PC-3 (cell line): Measurements from ENCODE around the gene ZCCHC14.

Experiments
- CTCF ChIP-seq: fragments of 300-600 bp; sonication (generic); conservative IDR thresholded peaks from 2 replicates; pipeline ENCODE4 v1.5.1; 2017; ENCODE audit warnings: antibody characterized with exemption, low read depth, mild to moderate bottlenecking, low read length
- EZH2 ChIP-seq: fragments of 300-600 bp; sonication (generic); IDR thresholded peaks from one replicate; pipeline ENCODE4 v1.6.1; 2017; ENCODE audit warnings: antibody characterized with exemption, mild to moderate bottlenecking, low read length; ENCODE audit not compliant: unreplicated experiment
- EZH2phosphoT487 ChIP-seq: fragments of 300-600 bp; sonication (generic); IDR thresholded peaks from 2 replicates; pipeline ENCODE4 v1.6.1; 2018; ENCODE audit warnings: mild to moderate bottlenecking, antibody characterized with exemption, low read length, borderline replicate concordance

- TF ChIP-seq CTCF (no peak), EZH2 (no peak), EZH2phosphoT487 (no peak)
Observed at GRCh38 chr16:87492291-87492630, 563 bp downstream of the ZCCHC14 start.
